Panc1 (cell line): ENCODE results near the gene IFNA5. TPM values are rescaled to one million over a fixed set of nuclear protein-coding genes. Genes with fewer than 3 reads are reported as not detected.

Experiments used
- ATAC-seq: fragments of 200-7000 bp; cut with Tn5 transposase; 2 replicates; pipeline ENCODE4 v1.9.1; 2020; ENCODE audit warnings: mild to moderate bottlenecking, moderate library complexity
- BruUV-seq: library from RNA; stranded (reverse); fragments of 400-500 nt; replicated peaks from 2 replicates; lab custom pipeline; 2021; lab: Mats Ljungman, UMichigan
- CTCF ChIA-PET: fragments of 300-600 bp; sonication (Branson Sonifier 250); formaldehyde crosslinking; loops from one replicate; lab custom pipeline; 2022; ENCODE audit warnings: antibody characterized with exemption; lab: Charles Lee
- POLR2A ChIA-PET: fragments of 300-600 bp; sonication (Branson Sonifier 250); formaldehyde crosslinking; loops from one replicate; lab custom pipeline; 2022; ENCODE audit warnings: antibody characterized with exemption; lab: Charles Lee
- DNase-seq: peaks from one replicate; pipeline ENCODE4 v3.0.0-alpha.2; 2010; ENCODE audit warnings: low read depth, low spot score
- H3K27ac ChIP-seq: 2 replicates; pipeline ENCODE4 v1.5.1; 2011; ENCODE audit warnings: mild to moderate bottlenecking, low read length, inconsistent platforms
- H3K27me3 ChIP-seq: fragments of 200-500 bp; sonication (Bioruptor generic); 2 replicates; pipeline ENCODE4 v1.6.0; 2014; ENCODE audit warnings: low read length, inconsistent platforms; ENCODE audit not compliant: control insufficient read depth, insufficient read depth
- H3K36me3 ChIP-seq: fragments of 200-500 bp; sonication (Bioruptor generic); 2 replicates; pipeline ENCODE4 v1.5.1; 2014; ENCODE audit warnings: inconsistent platforms, mild to moderate bottlenecking, low read length, moderate library complexity; ENCODE audit not compliant: control insufficient read depth, insufficient read depth
- H3K4me1 ChIP-seq: 2 replicates; pipeline ENCODE4 v1.5.1; 2011; ENCODE audit warnings: inconsistent platforms, mild to moderate bottlenecking, low read length, moderate library complexity; ENCODE audit not compliant: control insufficient read depth, insufficient read depth
- H3K4me3 ChIP-seq, 2 experiments: 2 replicates each; pipeline ENCODE4 v1.5.1; 2011 to 2012; ENCODE audit warnings: low read depth in 2 of 2, low read length in 2 of 2, mild to moderate bottlenecking in 2 of 2, inconsistent platforms in 1 of 2, moderate library complexity in 1 of 2
- H3K9me3 ChIP-seq: fragments of 200-500 bp; sonication (Bioruptor generic); 2 replicates; pipeline ENCODE4 v1.5.1; 2014; ENCODE audit warnings: low read depth, mild to moderate bottlenecking, inconsistent platforms, low read length, moderate library complexity; ENCODE audit not compliant: control insufficient read depth, insufficient read depth
- CTCF ChIP-seq: fragments of 450-650 bp; IDR thresholded peaks from 2 replicates; pipeline ENCODE4 v1.5.1; 2017; ENCODE audit warnings: mild to moderate bottlenecking
- POLR2AphosphoS5 ChIP-seq: IDR thresholded peaks from 2 replicates; pipeline ENCODE4 v1.6.1; 2012; ENCODE audit warnings: mild to moderate bottlenecking, low read depth, low read length, moderate library complexity
- REST ChIP-seq, 2 experiments: IDR thresholded peaks; 2 replicates each; pipeline ENCODE4 v1.6.1; 2011 to 2012; ENCODE audit warnings: low read depth in 2 of 2, control low read depth in 1 of 2, low read length in 1 of 2, mild to moderate bottlenecking in 1 of 2, moderate library complexity in 1 of 2; ENCODE audit not compliant: insufficient read depth in 1 of 2
- SIN3A ChIP-seq: IDR thresholded peaks from 2 replicates; pipeline ENCODE4 v1.6.1; 2012; ENCODE audit warnings: low read depth, mild to moderate bottlenecking, low read length, moderate library complexity, borderline replicate concordance; ENCODE audit not compliant: insufficient read depth
- TCF7L2 ChIP-seq: IDR thresholded peaks from 2 replicates; pipeline ENCODE4 v1.6.1; 2011; ENCODE audit warnings: mild to moderate bottlenecking, low read depth, low read length, inconsistent platforms
- in situ Hi-C: cut with HindIII; loops from 2 replicates; pipeline ENCODE4 v1.10.0; 2016; ENCODE audit warnings: low sequenced_read_pairs, low pct_unique_long_range_greater_than_20kb
- intact Hi-C: fragments of 100-400 bp; cut with micrococcal nuclease; formaldehyde crosslinking; loops from one replicate; pipeline ENCODE4 v1.10.0; 2022; ENCODE audit not compliant: unreplicated experiment
- total RNA-seq: library from RNA; stranded (reverse); gene quantifications from one replicate; pipeline ENCODE4 v1.2.1, GENCODE V29; 2021; ENCODE audit not compliant: unreplicated experiment

IFNA5 gene
- total RNA-seq, 1 experiment from 2014 or later, result not detected

- no peaks in the 10 kb centered on the region for H3K9me3 ChIP-seq
- H3K27ac ChIP-seq, result no peak overlapping the region
- BruUV-seq, result no TSS peak
- no peaks in the 10 kb centered on the region for H3K36me3 ChIP-seq
- no peak overlapping the region for H3K4me3 ChIP-seq
- no peaks in the 10 kb centered on the region for H3K27me3 ChIP-seq
- CTCF ChIA-PET, result no interaction called here
- POLR2A ChIA-PET, result no interaction called here
- H3K4me1 ChIP-seq, result no peaks in the 10 kb centered on the region
- DNase-seq (no peak), ATAC-seq (no peak)
- TF ChIP-seq CTCF (no peak), POLR2AphosphoS5 (no peak), REST (IDR thresholded peaks at IDR 0.05; ENCODE audit: insufficient read depth in 1 of 2, low read depth in 2 of 2, low read length in 1 of 2) (no peak), SIN3A (no peak)
- intact Hi-C loops (no loop called here), in situ Hi-C loops (no loop called here)
Measured at GRCh38 chr9:21340735-21341134, 35.6 kb upstream of the IFNA5 start.

GRCh38 chr9:21336457-21336856 lies 31.3 kb upstream of the IFNA5 start:
- Histone ChIP-seq H3K9me3 (no peaks in the 10 kb centered on the region), H3K36me3 (no peaks in the 10 kb centered on the region; the same call in none of the 2 replicates), H3K4me3 (no peak overlapping the region), H3K27ac (no peak overlapping the region), H3K27me3 (no peaks in the 10 kb centered on the region), H3K4me1 (no peaks in the 10 kb centered on the region)
- CTCF ChIA-PET, result no interaction called here
- DNase-seq, result no peak
- in situ Hi-C loops (no loop called here), intact Hi-C loops (no loop called here)
- BruUV-seq, result no TSS peak
- no peak for ATAC-seq
- POLR2A ChIA-PET, result no interaction called here
- TF ChIP-seq CTCF (peak; percentile 7; the same call in 1 of the 2 replicates), TCF7L2 (no peak), REST (IDR thresholded peaks at IDR 0.05; ENCODE audit: insufficient read depth in 1 of 2, low read depth in 2 of 2, low read length in 1 of 2) (no peak)
